ENCODE data around the gene REC8. TPM values are rescaled to one million over a fixed set of nuclear protein-coding genes. Genes with fewer than 3 reads are reported as not detected.

Gene REC8
- total RNA-seq, 5 donors from 2014 or later (not counting 1 experiment from before 2014, with no cell fraction given) = 32.4 to 82.5 (median 41.5) TPM

GRCh38 chr14:24127673-24128072 lies 44.2 kb upstream of the REC8 start:
- no peak for ATAC-seq (replicated peaks in 1 of 4)
- H3K27me3 Mint-ChIP-seq = no peaks in the 10 kb centered on the region
- H3K27ac ChIP-seq (ENCODE audit: low read length) = no peak overlapping the region
- no peak overlapping the region for H3K27ac Mint-ChIP-seq
- no peak for DNase-seq
- H3K27me3 ChIP-seq (replicated peaks in 1 of 2; ENCODE audit: control insufficient read depth in 2 of 2, extremely low read depth in 1 of 2, insufficient read depth in 2 of 2, low read length in 1 of 2) = no peaks in the 10 kb centered on the region
- no peaks in the 10 kb centered on the region for H3K9me3 ChIP-seq
- ChIA-PET POLR2A (interaction anchor here (0.7 to 0.8 kb wide), 3 partner anchors 10 to 19 kb away, joined by 5 to 7 read pairs (median 6); no protein-coding TSS in a partner anchor), CTCF (interaction anchor here in 1 of 2 donors (0.6 kb wide), 1 partner anchor 537 kb away, joined by 12 read pairs; no protein-coding TSS in a partner anchor)
- H3K4me3 Mint-ChIP-seq = no peak overlapping the region
- no peak overlapping the region for H3K4me3 ChIP-seq (ENCODE audit: control insufficient read depth in 1 of 2, extremely low read depth in 1 of 2, low read length in 1 of 2)
- H3K36me3 Mint-ChIP-seq = peaks cover 16% of the 10 kb centered on the region
- 89% methylated on average over 1 of the region's 2 CpGs for WGBS (ENCODE audit: insufficient coverage)
- H3K9me3 Mint-ChIP-seq = no peaks in the 10 kb centered on the region
- peaks cover 11 to 19% (median 15%) of the 10 kb centered on the region in 3 donors for H3K4me1 Mint-ChIP-seq
- peaks cover 3 to 12% of the 10 kb centered on the region in 2 experiments for H3K4me1 ChIP-seq (ENCODE audit: control insufficient read depth in 1 of 2, extremely low read depth in 1 of 2, insufficient read depth in 2 of 2, low read length in 2 of 2)
- H3K36me3 ChIP-seq (ENCODE audit: control insufficient read depth in 2 of 2, extremely low read depth in 1 of 2, insufficient read depth in 1 of 2, low read length in 1 of 2) = peaks cover 3 to 18% of the 10 kb centered on the region in 2 donors

- Histone ChIP-seq H3K36me3 (ENCODE audit: control insufficient read depth in 2 of 2, extremely low read depth in 1 of 2, insufficient read depth in 1 of 2, low read length in 1 of 2) (no peaks in the 10 kb centered on the region), H3K27me3 (replicated peaks in 1 of 2; ENCODE audit: control insufficient read depth in 2 of 2, extremely low read depth in 1 of 2, insufficient read depth in 2 of 2, low read length in 1 of 2) (no peaks in the 10 kb centered on the region), H3K4me1 (ENCODE audit: control insufficient read depth in 1 of 2, extremely low read depth in 1 of 2, insufficient read depth in 2 of 2, low read length in 2 of 2) (peaks cover 8 to 17% of the 10 kb centered on the region in 2 experiments), H3K9me3 (no peaks in the 10 kb centered on the region), H3K4me3 (ENCODE audit: control insufficient read depth in 1 of 2, extremely low read depth in 1 of 2, low read length in 1 of 2) (no peak overlapping the region), H3K27ac (ENCODE audit: low read length) (no peak overlapping the region)
- Mint-ChIP-seq H3K9me3 (no peaks in the 10 kb centered on the region), H3K4me3 (no peak overlapping the region), H3K4me1 (peaks cover 17 to 24% (median 20%) of the 10 kb centered on the region in 3 donors), H3K27me3 (no peaks in the 10 kb centered on the region), H3K27ac (no peak overlapping the region), H3K36me3 (no peaks in the 10 kb centered on the region)
- no peak for ATAC-seq (replicated peaks in 1 of 4)
- ChIA-PET CTCF (interaction anchor here (0.6 to 1.3 kb wide), 2 partner anchors 13 to 21 kb away, joined by 5 to 6 read pairs; no protein-coding TSS in a partner anchor), POLR2A (interaction anchor here (0.6 to 0.8 kb wide), 3 partner anchors 13 to 25 kb away, joined by 4 to 5 read pairs (median 4); no protein-coding TSS in a partner anchor)
- WGBS (ENCODE audit: insufficient coverage) = 100% methylated on average over 2 of the region's 8 CpGs
- DNase-seq = no peak
These were observed 42.4 kb upstream of the REC8 start for GRCh38 chr14:24129410-24129998.

GRCh38 chr14:24130380-24130716 lies 41.5 kb upstream of the REC8 start, which contains the start of gene FITM1:
TSS of gene FITM1 (plus strand) at chr14:24130659. CDS start at chr14:24131564, 905 bp downstream.
- Histone ChIP-seq H3K36me3 (ENCODE audit: control insufficient read depth in 2 of 2, extremely low read depth in 1 of 2, insufficient read depth in 1 of 2, low read length in 1 of 2) (no peaks in the 10 kb centered on the region), H3K27ac (ENCODE audit: low read length) (no peak within 1 kb of the TSS), H3K4me1 (ENCODE audit: control insufficient read depth in 1 of 2, extremely low read depth in 1 of 2, insufficient read depth in 2 of 2, low read length in 2 of 2) (peaks cover 9 to 20% of the 10 kb centered on the region in 2 experiments), H3K9me3 (no peaks in the 10 kb centered on the region), H3K27me3 (replicated peaks in 1 of 2; ENCODE audit: control insufficient read depth in 2 of 2, extremely low read depth in 1 of 2, insufficient read depth in 2 of 2, low read length in 1 of 2) (no peaks in the 10 kb centered on the region), H3K4me3 (ENCODE audit: control insufficient read depth in 1 of 2, extremely low read depth in 1 of 2, low read length in 1 of 2) (no peak within 1 kb of the TSS)
- Mint-ChIP-seq H3K9me3 (no peaks in the 10 kb centered on the region), H3K27ac (peak within 1 kb of the TSS; percentile 77 to 80), H3K4me1 (peaks cover 23 to 28% (median 24%) of the 10 kb centered on the region in 3 donors), H3K4me3 (no peak within 1 kb of the TSS), H3K36me3 (no peaks in the 10 kb centered on the region), H3K27me3 (no peaks in the 10 kb centered on the region)
- no peak for ATAC-seq (replicated peaks in 1 of 4)
- ChIA-PET CTCF (interaction anchor here in 1 of 2 donors (1.3 kb wide), 1 partner anchor 15 kb away, joined by 3 read pairs; no protein-coding TSS in a partner anchor), POLR2A (interaction anchor here in 1 of 2 donors (0.7 kb wide), 1 partner anchor 14 kb away, joined by 4 read pairs; no protein-coding TSS in a partner anchor)
- WGBS (ENCODE audit: insufficient coverage) = 96% methylated on average over 4 of the region's 5 CpGs
- no peak for DNase-seq

- no peaks in the 10 kb centered on the region for H3K36me3 Mint-ChIP-seq
- no peaks in the 10 kb centered on the region for H3K9me3 Mint-ChIP-seq
- peaks cover 11 to 23% of the 10 kb centered on the region in 2 experiments for H3K4me1 ChIP-seq (ENCODE audit: control insufficient read depth in 1 of 2, extremely low read depth in 1 of 2, insufficient read depth in 2 of 2, low read length in 2 of 2)
- no peaks in the 10 kb centered on the region for H3K36me3 ChIP-seq (ENCODE audit: control insufficient read depth in 2 of 2, extremely low read depth in 1 of 2, insufficient read depth in 1 of 2, low read length in 1 of 2)
- POLR2A ChIA-PET = no interaction called here
- peaks cover 27 to 30% (median 27%) of the 10 kb centered on the region in 3 donors for H3K4me1 Mint-ChIP-seq
- no peak overlapping the region for H3K4me3 Mint-ChIP-seq
- DNase-seq (no peak), ATAC-seq (replicated peaks in 1 of 4) (no peak)
- peak overlapping the region; percentile 77 to 80 for H3K27ac Mint-ChIP-seq
- CTCF ChIA-PET = interaction anchor here in 1 of 2 donors (1.3 kb wide), 1 partner anchor 16 kb away, joined by 3 read pairs; no protein-coding TSS in a partner anchor
- H3K27ac ChIP-seq (ENCODE audit: low read length) = no peak overlapping the region
- no peak overlapping the region for H3K4me3 ChIP-seq (ENCODE audit: control insufficient read depth in 1 of 2, extremely low read depth in 1 of 2, low read length in 1 of 2)
- no peaks in the 10 kb centered on the region for H3K9me3 ChIP-seq
- 73% methylated on average over 3 of the region's 7 CpGs for WGBS (ENCODE audit: insufficient coverage)
- H3K27me3 ChIP-seq (replicated peaks in 1 of 2; ENCODE audit: control insufficient read depth in 2 of 2, extremely low read depth in 1 of 2, insufficient read depth in 2 of 2, low read length in 1 of 2) = no peaks in the 10 kb centered on the region
- H3K27me3 Mint-ChIP-seq = no peaks in the 10 kb centered on the region
These were observed 40.9 kb upstream of the REC8 start for GRCh38 chr14:24130717-24131548.

DNA sequence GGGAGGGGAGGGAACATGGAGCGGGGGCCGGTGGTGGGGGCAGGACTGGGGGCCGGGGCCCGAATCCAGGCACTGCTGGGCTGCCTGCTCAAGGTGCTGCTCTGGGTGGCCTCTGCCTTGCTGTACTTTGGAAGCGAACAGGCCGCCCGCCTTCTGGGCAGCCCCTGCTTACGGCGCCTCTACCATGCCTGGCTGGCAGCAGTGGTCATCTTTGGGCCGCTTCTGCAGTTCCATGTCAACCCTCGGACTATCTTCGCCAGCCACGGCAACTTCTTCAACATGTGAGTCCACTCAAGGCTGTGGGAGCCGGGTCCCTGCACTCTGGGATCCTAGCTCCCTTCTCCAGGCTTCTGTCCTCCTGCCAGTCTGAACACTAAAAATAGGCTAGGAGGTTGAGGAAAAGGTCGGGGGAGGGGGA lies 40.3 kb upstream of the REC8 start:
- Histone ChIP-seq H3K27me3 (replicated peaks in 1 of 2; ENCODE audit: control insufficient read depth in 2 of 2, extremely low read depth in 1 of 2, insufficient read depth in 2 of 2, low read length in 1 of 2) (no peaks in the 10 kb centered on the region), H3K27ac (ENCODE audit: low read length) (peak overlapping the region; percentile 67), H3K4me1 (ENCODE audit: control insufficient read depth in 1 of 2, extremely low read depth in 1 of 2, insufficient read depth in 2 of 2, low read length in 2 of 2) (peaks cover 12 to 26% of the 10 kb centered on the region in 2 experiments), H3K4me3 (ENCODE audit: control insufficient read depth in 1 of 2, extremely low read depth in 1 of 2, low read length in 1 of 2) (no peak overlapping the region), H3K36me3 (ENCODE audit: control insufficient read depth in 2 of 2, extremely low read depth in 1 of 2, insufficient read depth in 1 of 2, low read length in 1 of 2) (no peaks in the 10 kb centered on the region), H3K9me3 (no peaks in the 10 kb centered on the region)
- H3K27me3 Mint-ChIP-seq = no peaks in the 10 kb centered on the region
- H3K4me3 Mint-ChIP-seq = peak overlapping the region in 1 of 3 donors; percentile 61
- ChIA-PET POLR2A (no interaction called here), CTCF (interaction anchor here in 1 of 2 donors (1.3 kb wide), 1 partner anchor 16 kb away, joined by 3 read pairs; no protein-coding TSS in a partner anchor)
- 98% methylated on average over 10 of the region's 15 CpGs for WGBS (ENCODE audit: insufficient coverage)
- no peaks in the 10 kb centered on the region for H3K36me3 Mint-ChIP-seq
- H3K9me3 Mint-ChIP-seq = no peaks in the 10 kb centered on the region
- H3K4me1 Mint-ChIP-seq = peaks cover 27 to 32% (median 28%) of the 10 kb centered on the region in 3 donors
- H3K27ac Mint-ChIP-seq = peak overlapping the region; percentile 91 to 94
- ATAC-seq (replicated peaks in 1 of 4) (no peak), DNase-seq (no peak)

- CTCF ChIA-PET = no interaction called here
- Mint-ChIP-seq H3K4me1 (peaks cover 34 to 39% (median 34%) of the 10 kb centered on the region in 3 donors), H3K4me3 (peak overlapping the region; percentile 9 to 61 (median 13)), H3K9me3 (no peaks in the 10 kb centered on the region), H3K27ac (peak overlapping the region; percentile 91 to 94), H3K27me3 (no peaks in the 10 kb centered on the region), H3K36me3 (peaks cover 2% of the 10 kb centered on the region)
- Histone ChIP-seq H3K9me3 (no peaks in the 10 kb centered on the region), H3K27me3 (replicated peaks in 1 of 2; ENCODE audit: control insufficient read depth in 2 of 2, extremely low read depth in 1 of 2, insufficient read depth in 2 of 2, low read length in 1 of 2) (no peaks in the 10 kb centered on the region), H3K4me1 (ENCODE audit: control insufficient read depth in 1 of 2, extremely low read depth in 1 of 2, insufficient read depth in 2 of 2, low read length in 2 of 2) (peaks cover 17 to 32% of the 10 kb centered on the region in 2 experiments), H3K4me3 (ENCODE audit: control insufficient read depth in 1 of 2, extremely low read depth in 1 of 2, low read length in 1 of 2) (no peak overlapping the region), H3K27ac (ENCODE audit: low read length) (peak overlapping the region; percentile 67), H3K36me3 (ENCODE audit: control insufficient read depth in 2 of 2, extremely low read depth in 1 of 2, insufficient read depth in 1 of 2, low read length in 1 of 2) (peaks cover 0 to 2% of the 10 kb centered on the region in 2 donors)
- peak in 2 of 4 experiments; percentile 19 to 24 for ATAC-seq (replicated peaks in 1 of 4)
- POLR2A ChIA-PET = no interaction called here
- DNase-seq = peak in 19 of 35 experiments; percentile 20 to 55 (median 33)
- WGBS (ENCODE audit: insufficient coverage) = 35% methylated on average over 23 of the region's 24 CpGs
These were observed 39.7 kb upstream of the REC8 start for GRCh38 chr14:24132061-24132685.
